Measurements from ENCODE around the gene CCNG2.

CCNG2 gene

DNA sequence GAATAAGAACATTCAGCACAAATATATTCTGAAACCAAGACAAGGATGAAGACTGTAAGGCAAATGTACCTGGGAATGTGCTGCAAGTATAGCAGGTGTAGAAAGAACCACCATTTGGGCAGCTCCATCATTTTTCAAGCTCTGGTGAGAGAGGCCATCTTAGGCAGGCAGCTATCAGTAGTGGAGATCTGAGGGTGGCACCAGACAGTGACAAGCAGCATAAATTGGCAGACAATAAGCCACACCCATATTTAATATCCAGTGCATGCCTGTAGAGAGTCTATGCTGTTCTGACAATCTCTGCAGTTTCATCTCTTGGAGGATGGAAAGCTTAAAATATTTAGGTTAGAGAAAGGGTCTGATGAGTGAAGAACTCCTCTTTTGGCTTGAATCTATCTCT is 22.5 kb downstream of the CCNG2 start:
- DNase-seq: no peak

- no peak for DNase-seq
Measured at GRCh38 chr4:77181720-77182119, 24.7 kb downstream of the CCNG2 start.

DNA sequence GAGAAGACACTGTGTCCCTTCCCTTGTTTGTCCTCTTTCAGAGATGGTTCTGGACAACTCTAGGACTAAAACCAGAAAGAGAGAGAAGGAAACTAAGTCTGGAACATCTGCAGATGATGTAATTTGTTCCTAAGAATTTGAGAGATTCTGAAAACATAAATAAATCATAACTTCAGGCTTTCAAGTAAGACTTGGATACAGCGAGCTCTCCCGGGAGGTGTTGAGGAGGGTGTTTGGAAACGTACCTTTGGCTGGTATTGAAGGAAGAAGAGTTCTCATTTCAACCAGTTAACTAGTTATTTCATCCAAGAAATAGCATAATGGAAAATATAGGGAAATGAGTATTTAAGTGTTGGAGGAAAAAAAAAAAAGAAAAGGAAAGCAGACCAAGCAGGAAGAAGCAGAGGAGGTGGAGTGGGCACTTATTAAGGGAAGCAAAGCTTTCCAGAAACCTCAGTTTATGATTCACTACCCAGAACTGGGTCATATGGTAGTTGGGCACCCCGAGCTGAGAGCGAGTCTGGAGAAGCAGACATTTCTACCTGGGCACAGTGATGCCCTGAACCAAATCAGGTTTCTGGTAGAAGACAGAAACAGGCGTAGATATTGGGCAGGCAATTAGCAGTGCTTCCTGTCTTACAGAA is 26.9 kb downstream of the CCNG2 start:
- no peak for DNase-seq

DNA sequence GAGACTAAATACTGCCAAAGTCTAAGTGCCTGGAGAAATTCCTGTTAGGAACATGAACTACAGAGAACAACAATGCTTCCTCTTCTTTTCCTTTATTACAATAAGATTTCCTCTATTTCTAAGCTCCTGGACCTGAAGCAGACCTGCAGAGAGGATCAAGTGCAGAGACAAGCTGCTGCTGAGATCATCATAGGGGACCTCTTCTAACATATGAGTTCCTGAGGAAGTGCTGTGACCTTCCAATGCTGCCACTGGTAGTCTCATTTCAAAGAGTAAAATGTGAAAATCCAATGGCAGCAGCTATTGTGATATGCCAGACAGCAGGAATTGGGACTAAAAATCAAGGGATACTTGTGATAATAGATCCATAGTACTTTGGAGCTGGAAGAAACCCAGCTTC is 28.0 kb downstream of the CCNG2 start:
- DNase-seq: no peak

- DNase-seq: no peak
Measured at GRCh38 chr4:77185686-77186085, 28.7 kb downstream of the CCNG2 start.

- DNase-seq: no peak
Measured at GRCh38 chr4:77187322-77187721, 30.3 kb downstream of the CCNG2 start.

DNA sequence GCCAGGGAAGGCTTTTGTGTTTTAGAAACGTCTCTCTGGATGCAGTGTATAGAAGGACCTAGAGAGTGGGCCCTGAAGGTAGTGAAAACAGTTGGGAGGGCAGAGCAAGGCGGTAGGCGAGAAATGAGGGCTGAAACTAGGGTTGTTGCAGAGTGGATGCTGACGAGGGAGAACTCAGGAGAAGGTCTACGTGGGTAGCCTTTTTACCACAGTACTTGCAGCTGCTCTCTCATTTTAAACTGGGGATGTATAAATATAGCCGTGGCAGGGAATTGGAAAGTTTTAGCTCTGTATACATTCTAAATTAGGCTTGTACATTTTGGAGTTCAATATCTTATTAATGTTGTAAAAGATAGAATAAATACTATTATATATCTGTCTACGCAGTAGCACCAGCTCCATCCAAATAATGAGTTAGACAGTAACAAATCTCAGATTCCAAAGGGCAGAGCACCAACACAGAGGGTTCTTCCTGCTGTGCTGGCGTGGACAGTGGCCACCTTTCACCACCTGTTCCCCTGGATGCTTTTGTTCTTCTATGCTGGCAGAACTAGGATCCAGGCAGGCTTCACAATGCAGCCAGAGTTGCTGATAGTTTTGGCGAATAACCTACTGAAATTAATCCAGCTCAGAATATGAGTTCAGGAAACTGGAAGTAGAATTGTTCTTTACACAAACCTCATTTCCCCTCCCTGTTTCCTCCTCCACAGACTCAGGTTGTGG is 31.7 kb downstream of the CCNG2 start:
- no peak for DNase-seq

DNA sequence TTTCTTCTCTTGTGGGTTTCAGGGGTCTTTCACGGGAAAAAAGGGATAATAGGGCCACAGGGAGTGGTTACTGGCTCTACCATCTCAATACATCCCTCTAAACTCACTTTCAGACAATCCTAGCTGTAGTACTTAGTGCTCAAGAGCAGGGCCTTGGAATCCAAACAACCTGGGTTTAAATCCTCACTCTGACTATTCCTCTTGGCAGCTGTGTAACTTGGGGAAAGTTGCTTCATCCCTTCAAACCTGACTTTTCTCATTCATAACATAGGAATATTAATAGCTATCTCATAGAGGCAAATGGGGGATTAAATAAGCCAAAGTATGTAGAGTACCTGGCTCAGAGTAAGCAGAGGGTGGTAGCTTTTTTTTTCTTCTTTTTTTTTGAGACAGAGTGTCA is 32.4 kb downstream of the CCNG2 start:
- no peak for DNase-seq

GRCh38 chr4:77190053-77190452 is 33.0 kb downstream of the CCNG2 start:
- DNase-seq: no peak

DNA sequence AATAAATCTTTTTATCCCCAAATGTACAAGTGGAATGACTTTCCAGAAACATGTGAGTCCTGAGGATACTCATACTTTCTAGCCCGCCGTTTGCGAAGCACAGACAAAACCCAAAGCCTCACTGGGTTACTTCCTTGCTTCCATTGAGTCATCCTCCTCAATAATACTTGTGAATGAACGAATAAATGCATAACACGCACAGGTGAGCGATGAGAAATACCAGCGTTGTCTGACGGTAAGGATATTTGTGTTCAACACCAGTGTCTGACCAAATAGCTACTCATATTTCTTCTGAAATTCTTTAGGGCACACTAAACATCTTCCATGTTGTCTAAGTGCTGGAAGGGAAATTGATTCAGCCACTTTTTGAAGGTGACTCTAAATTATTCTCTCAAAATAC is 36.0 kb downstream of the CCNG2 start:
- DNase-seq: no peak

DNA sequence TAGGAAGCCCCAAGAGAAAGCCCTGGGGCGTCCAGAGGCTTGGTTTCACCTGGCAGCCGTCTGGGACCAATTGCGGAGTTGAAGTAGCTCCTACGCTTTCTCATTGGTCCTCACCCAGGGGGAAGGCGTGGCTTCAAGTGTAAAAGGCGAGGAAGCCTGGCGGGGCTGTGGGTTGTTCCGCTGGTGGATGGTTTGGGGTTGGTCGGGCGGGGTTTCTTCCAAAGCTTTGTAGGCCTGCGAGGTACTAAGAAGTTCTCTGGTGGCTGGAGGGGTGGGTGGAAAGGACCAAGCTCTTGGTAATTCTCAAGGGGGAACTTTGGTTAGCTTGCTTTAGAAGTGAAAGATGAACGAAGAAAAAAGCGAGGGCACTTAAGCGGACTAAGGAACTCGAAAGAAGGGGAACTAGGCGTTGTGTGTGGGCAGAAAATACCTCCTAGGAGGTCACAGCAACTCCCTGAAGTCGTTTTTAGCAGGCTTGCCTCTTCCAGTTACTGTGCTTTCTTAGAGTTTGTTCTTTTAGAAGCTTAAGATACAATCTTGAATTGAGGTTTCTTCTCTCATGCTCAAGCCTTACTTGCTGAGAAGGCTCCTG is 36.6 kb downstream of the CCNG2 start:
- peak; percentile 80 for DNase-seq

GRCh38 chr4:77194366-77194765 is 37.4 kb downstream of the CCNG2 start:
- DNase-seq: no peak

- DNase-seq: no peak
Measured at GRCh38 chr4:77194989-77195388, 38.0 kb downstream of the CCNG2 start.

DNA sequence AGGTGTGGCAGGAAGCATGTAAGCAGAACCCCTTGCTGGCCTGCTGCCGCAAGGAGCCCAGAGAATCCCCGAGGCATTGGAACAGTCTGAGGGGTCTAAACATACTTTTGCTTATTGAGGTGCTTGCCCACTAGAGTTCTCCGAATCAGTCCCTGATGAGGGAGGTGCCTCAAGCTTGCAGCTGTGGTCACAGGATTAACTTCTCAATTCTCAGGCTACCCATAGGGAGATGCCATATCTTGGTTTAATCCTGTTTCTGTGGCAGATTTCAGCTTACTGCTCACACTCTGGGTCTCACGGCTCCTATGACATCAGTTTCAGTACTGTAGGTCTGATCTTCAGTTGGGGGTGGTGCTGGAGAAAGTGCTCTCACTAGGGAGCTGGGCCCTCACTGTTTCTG is 39.9 kb downstream of the CCNG2 start:
- no peak for DNase-seq

DNA sequence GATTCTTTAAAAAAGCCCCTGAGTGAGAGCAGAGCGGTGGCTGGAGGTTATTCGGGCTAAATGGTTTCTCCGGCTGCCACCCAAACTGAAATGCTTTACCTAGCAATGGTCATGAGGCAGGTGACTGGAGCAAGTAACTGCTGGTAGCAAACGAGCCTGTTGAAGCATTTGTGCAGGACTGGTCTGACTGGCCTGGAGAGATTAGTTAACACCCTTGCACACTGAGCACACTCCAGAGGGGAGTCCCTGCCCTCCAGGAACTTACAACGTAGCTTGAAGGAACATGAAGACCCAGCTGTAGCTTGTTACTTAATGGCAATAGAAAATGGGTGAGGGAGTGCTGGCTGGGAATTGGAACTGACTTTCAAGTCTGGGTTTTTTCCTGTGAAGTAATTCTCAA is 40.4 kb downstream of the CCNG2 start:
- DNase-seq: no peak

- DNase-seq: no peak
Measured at GRCh38 chr4:77197831-77198230, 40.8 kb downstream of the CCNG2 start.

GRCh38 chr4:77199276-77199675 is 42.3 kb downstream of the CCNG2 start:
- DNase-seq: no peak

- DNase-seq: no peak
Measured at GRCh38 chr4:77199701-77200100, 42.7 kb downstream of the CCNG2 start.

- no peak for DNase-seq
Measured at GRCh38 chr4:77201343-77201742, 44.3 kb downstream of the CCNG2 start.

GRCh38 chr4:77201857-77202256 is 44.9 kb downstream of the CCNG2 start:
- DNase-seq: no peak

GRCh38 chr4:77202491-77202890 is 45.5 kb downstream of the CCNG2 start:
- DNase-seq: no peak

DNA sequence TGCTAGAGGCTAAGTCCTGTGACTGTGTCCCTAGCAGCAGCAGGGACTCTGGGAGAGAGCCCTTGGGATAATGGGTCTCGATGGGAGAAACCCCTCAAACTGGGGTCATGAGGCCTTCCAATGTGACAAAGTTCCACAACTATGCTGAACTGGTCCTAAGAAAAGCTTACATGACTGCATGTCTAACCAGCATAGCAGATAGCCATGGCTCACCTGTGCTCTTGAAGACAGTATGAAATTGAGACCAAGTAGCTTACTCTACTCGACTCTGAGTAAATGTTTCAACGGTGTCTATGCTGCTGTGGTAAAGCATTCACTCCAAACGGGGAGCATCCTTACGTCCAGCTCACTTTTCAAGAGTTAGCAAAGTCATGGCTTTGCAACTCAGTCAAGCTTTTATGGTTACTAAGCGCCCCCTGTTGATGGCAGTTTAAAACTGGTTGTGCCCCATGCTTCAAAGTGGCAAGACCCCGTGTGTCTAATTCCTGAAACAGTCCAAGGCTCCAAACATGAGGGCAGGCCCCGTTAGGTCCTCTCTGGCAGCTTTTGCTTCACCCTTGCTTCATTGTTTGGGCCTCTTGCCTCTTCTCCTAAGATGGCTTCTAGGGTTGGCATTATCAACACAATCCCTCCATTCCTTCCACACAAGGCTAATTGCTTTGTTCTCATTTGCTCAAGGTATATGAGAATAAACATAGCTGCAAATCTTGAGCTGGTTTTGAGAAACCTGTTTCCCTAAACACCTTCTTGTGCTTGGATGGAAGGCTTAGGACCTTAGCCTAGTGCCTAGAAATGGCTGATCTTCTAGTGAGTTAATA is 46.6 kb downstream of the CCNG2 start:
- DNase-seq: peak; percentile 66

DNA sequence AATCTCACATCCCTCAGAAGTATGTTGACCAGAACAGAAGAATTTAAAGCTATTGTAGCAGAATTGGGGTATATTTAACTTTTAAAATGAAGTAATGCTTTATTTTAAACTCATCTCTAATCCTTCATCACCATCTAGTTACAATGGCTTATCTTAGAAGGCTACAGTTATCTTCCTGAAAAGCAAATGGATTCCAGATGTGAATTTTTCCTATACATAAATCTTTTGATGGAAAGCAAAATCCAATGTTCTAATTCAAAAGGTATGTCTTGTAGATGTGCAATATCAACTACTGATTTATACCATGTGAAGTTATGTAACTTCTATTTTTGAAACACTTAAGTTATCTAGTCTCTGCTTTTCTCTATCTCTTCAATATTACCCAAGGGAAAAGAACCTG is 47.6 kb downstream of the CCNG2 start:
- DNase-seq: no peak

GRCh38 chr4:77209012-77209411 is 52.0 kb downstream of the CCNG2 start:
- no peak for DNase-seq

Measured in activated CD8-positive, alpha-beta memory T cell treated with anti-CD3 and anti-CD28 coated beads, Interleukin-2, amount 50 U/mL, for 48 hours (primary cell).